Testis (tissue), 3 donors: Measurements from ENCODE around the gene GPR162. TPM values are rescaled to one million over a fixed set of nuclear protein-coding genes. Genes with fewer than 3 reads are reported as not detected.

Experiments
- DNase-seq: peaks from one replicate; pipeline ENCODE4 v3.0.0-alpha.2; 2019
- H3K27ac ChIP-seq, 2 donors: fragments of 200-600 bp; sonication (generic); one replicate each; pipeline ENCODE4 v1.5.1; 2019
- H3K27me3 ChIP-seq: fragments of 200-600 bp; sonication (generic); one replicate; pipeline ENCODE4 v1.5.1; 2019
- H3K36me3 ChIP-seq: fragments of 200-600 bp; sonication (generic); one replicate; pipeline ENCODE4 v1.5.1; 2017; ENCODE audit warnings: low read depth; ENCODE audit errors: missing control alignments
- H3K4me1 ChIP-seq: fragments of 200-600 bp; sonication (generic); one replicate; pipeline ENCODE4 v1.5.1; 2019
- H3K4me3 ChIP-seq, 2 donors: fragments of 200-600 bp; sonication (generic); one replicate each; pipeline ENCODE4 v1.5.1; 2017 to 2019
- H3K9me3 ChIP-seq: fragments of 200-600 bp; sonication (generic); one replicate; pipeline ENCODE4 v1.5.1; 2017
- POLR2A ChIP-seq: fragments of 450-650 bp; IDR thresholded peaks from one replicate; pipeline ENCODE4 v1.6.1; 2017; ENCODE audit warnings: antibody characterized with exemption, mild to moderate bottlenecking, moderate library complexity
- WGBS, 2 donors: methylation state at CpG; one replicate each; pipeline ENCODE4 v1.1.5; 2018; 5-methylcytosine and 5-hydroxymethylcytosine counted together
- intact Hi-C: fragments of 100-400 bp; cut with DNase I; formaldehyde crosslinking; loops from one replicate; pipeline ENCODE4 v1.15.1; 2023; ENCODE audit warnings: low total_unique reads
- polyA plus RNA-seq: library from polyadenylated mRNA; stranded (reverse); fragments of 350-450 nt; fragmentation: Illumina TruSeq; extraction: RNeasy Lipid Tissue Mini Kit (QIAGEN cat#74804); gene quantifications from one replicate; pipeline ENCODE4 v1.2.3, GENCODE V29; 2014; ENCODE audit warnings: low read depth, low replicate concordance; ENCODE audit not compliant: insufficient read depth
- total RNA-seq, 2 donors: library from RNA; depleted of rRNA; stranded (reverse); fragments of >200 nt; gene quantifications; one replicate each; pipeline ENCODE4 v1.2.3, GENCODE V29; 2016
- TF ChIP-seq, protein P1 (sequence below), 3 experiments: fragments of 450-650 bp in 2 of 3; fragments of 200-600 bp in 1 of 3; sonication (generic) in 1 of 3; IDR thresholded peaks; one replicate each; pipeline ENCODE4 v1.5.1; 2016 to 2019; ENCODE audit warnings: antibody characterized with exemption in 3 of 3, mild to moderate bottlenecking in 2 of 3, moderate library complexity in 1 of 3

The GPR162 gene
- total and polyA plus RNA-seq, 3 donors from 2014 or later, result 0.94 to 2.2 (median 1.8) TPM

- Histone ChIP-seq H3K27ac (no peak overlapping the region), H3K4me1 (no peaks in the 10 kb centered on the region), H3K4me3 (no peak overlapping the region), H3K36me3 (no peaks in the 10 kb centered on the region), H3K9me3 (no peaks in the 10 kb centered on the region), H3K27me3 (no peaks in the 10 kb centered on the region)
- TF ChIP-seq, protein P1, sequence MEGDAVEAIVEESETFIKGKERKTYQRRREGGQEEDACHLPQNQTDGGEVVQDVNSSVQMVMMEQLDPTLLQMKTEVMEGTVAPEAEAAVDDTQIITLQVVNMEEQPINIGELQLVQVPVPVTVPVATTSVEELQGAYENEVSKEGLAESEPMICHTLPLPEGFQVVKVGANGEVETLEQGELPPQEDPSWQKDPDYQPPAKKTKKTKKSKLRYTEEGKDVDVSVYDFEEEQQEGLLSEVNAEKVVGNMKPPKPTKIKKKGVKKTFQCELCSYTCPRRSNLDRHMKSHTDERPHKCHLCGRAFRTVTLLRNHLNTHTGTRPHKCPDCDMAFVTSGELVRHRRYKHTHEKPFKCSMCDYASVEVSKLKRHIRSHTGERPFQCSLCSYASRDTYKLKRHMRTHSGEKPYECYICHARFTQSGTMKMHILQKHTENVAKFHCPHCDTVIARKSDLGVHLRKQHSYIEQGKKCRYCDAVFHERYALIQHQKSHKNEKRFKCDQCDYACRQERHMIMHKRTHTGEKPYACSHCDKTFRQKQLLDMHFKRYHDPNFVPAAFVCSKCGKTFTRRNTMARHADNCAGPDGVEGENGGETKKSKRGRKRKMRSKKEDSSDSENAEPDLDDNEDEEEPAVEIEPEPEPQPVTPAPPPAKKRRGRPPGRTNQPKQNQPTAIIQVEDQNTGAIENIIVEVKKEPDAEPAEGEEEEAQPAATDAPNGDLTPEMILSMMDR (IDR thresholded peaks at IDR 0.05), result no peak
- TF ChIP-seq POLR2A, result no peak
- DNase-seq, result no peak
- intact Hi-C loops, result no loop called here
- 91 to 95% methylated on average over 15 to 26 of the region's 26 CpGs for WGBS, 2 donors
Measured at GRCh38 chr12:6837370-6838060, 15.9 kb downstream of the GPR162 start.

- DNase-seq, result no peak
- no peaks in the 10 kb centered on the region for H3K9me3 ChIP-seq
- intact Hi-C loops, result no loop called here
- no peak overlapping the region for H3K27ac ChIP-seq
- no peak overlapping the region for H3K4me3 ChIP-seq
- 85 to 88% methylated on average over 16 of the region's 16 CpGs for WGBS, 2 donors
- H3K36me3 ChIP-seq, result no peaks in the 10 kb centered on the region
- H3K27me3 ChIP-seq, result no peaks in the 10 kb centered on the region
- TF ChIP-seq POLR2A, result no peak
- TF ChIP-seq, protein P1 (IDR thresholded peaks at IDR 0.05), result no peak
- H3K4me1 ChIP-seq, result no peaks in the 10 kb centered on the region
Measured at GRCh38 chr12:6838854-6839253, 17.2 kb downstream of the GPR162 start.

- Histone ChIP-seq H3K4me3 (no peak overlapping the region), H3K9me3 (no peaks in the 10 kb centered on the region), H3K36me3 (no peaks in the 10 kb centered on the region), H3K27me3 (no peaks in the 10 kb centered on the region), H3K27ac (no peak overlapping the region), H3K4me1 (no peaks in the 10 kb centered on the region)
- WGBS, 2 donors, result 78 to 88% methylated on average over 10 of the region's 10 CpGs
- intact Hi-C loops, result no loop called here
- DNase-seq, result no peak
- TF ChIP-seq, protein P1 (IDR thresholded peaks at IDR 0.05), result no peak
- no peak for TF ChIP-seq POLR2A
Measured at GRCh38 chr12:6839482-6840201, 18.0 kb downstream of the GPR162 start.

GRCh38 chr12:6840330-6840729 is 18.7 kb downstream of the GPR162 start:
- intact Hi-C loops, result no loop called here
- no peaks in the 10 kb centered on the region for H3K4me1 ChIP-seq
- no peak overlapping the region for H3K27ac ChIP-seq
- no peak for DNase-seq
- H3K36me3 ChIP-seq, result no peaks in the 10 kb centered on the region
- H3K27me3 ChIP-seq, result no peaks in the 10 kb centered on the region
- 55 to 100% methylated on average over 1 of the region's 1 CpG for WGBS, 2 donors
- TF ChIP-seq, protein P1 (IDR thresholded peaks at IDR 0.05), result no peak
- TF ChIP-seq POLR2A, result no peak
- H3K4me3 ChIP-seq, result no peak overlapping the region
- H3K9me3 ChIP-seq, result no peaks in the 10 kb centered on the region
